B cell (primary cell): ENCODE data around the gene WDR7.

Experiments used
- CTCF ChIP-seq: fragments of 200-600 bp; IDR thresholded peaks from one replicate; pipeline ENCODE4 v1.8.0; 2022; ENCODE audit warnings: antibody characterized with exemption, mild to moderate bottlenecking
- EZH2 ChIP-seq: IDR thresholded peaks from 2 replicates; pipeline ENCODE4 v1.6.1; 2012; ENCODE audit warnings: borderline replicate concordance, low read depth, mild to moderate bottlenecking, moderate library complexity, low read length; ENCODE audit not compliant: insufficient read depth, poor library complexity, severe bottlenecking

- TF ChIP-seq CTCF (no peak), EZH2 (no peak)
Measured at GRCh38 chr18:56851774-56852173, 200.6 kb downstream of the WDR7 start.
